ENCODE results near the gene SLC46A1. TPM values are rescaled to one million over a fixed set of nuclear protein-coding genes. Genes with fewer than 3 reads are reported as not detected.

Gene SLC46A1
- total and polyA plus RNA-seq, 2 of the 13 experiments (the other 11 are each of a cell fraction or from before 2014, with no cell fraction given) = 19.6 to 22.6 TPM

DNA sequence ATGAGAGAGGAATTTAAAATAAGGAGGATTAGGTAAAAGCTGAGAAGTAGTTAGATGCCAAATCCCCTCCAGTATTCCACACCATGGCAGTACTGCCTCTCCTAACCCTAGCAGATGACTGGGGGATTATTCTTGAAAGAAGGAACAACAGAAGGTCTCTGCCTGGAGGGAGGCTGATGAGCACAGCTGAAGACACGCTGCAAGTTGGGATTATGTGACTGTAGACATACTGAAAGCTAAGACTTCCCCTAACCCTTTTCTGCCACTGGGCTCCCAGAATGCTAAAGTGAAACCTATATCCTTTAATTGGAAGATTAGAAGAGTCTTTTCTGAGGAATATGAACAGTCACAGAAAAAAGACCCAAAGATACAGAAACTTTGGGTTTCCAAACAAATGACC lies 27.7 kb upstream of the SLC46A1 start:
- no peaks in the 10 kb centered on the region for H3K4me1 ChIP-seq (ENCODE audit: insufficient read depth, low read length)
- no peaks in the 10 kb centered on the region for H3K79me2 ChIP-seq (ENCODE audit: insufficient read depth, low read length)
- ATAC-seq (no peak), DNase-seq (ENCODE audit: low spot score) (no peak), FAIRE-seq (no peak)
- BruUV-seq (replicated peaks) = no TSS peak
- H2AFZ ChIP-seq (ENCODE audit: low read length) = no peak overlapping the region
- TF ChIP-seq KDM1A (CRISPR knock-in tag; IDR thresholded peaks at IDR 0.05) = no peak
- no peak for TF ChIP-seq ZNF136 (CRISPR knock-in tag; IDR thresholded peaks at IDR 0.05; ENCODE audit: low read depth)
- TF ChIP-seq, protein P1, sequence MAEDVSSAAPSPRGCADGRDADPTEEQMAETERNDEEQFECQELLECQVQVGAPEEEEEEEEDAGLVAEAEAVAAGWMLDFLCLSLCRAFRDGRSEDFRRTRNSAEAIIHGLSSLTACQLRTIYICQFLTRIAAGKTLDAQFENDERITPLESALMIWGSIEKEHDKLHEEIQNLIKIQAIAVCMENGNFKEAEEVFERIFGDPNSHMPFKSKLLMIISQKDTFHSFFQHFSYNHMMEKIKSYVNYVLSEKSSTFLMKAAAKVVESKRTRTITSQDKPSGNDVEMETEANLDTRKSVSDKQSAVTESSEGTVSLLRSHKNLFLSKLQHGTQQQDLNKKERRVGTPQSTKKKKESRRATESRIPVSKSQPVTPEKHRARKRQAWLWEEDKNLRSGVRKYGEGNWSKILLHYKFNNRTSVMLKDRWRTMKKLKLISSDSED (CRISPR knock-in tag; IDR thresholded peaks at IDR 0.05) = no peak
- no peak for TF ChIP-seq HDAC2 (CRISPR knock-in tag; IDR thresholded peaks at IDR 0.05)
- no peak for TF ChIP-seq ZNF296 (CRISPR knock-in tag; conservative IDR thresholded peaks at IDR 0.05)
- no peak for TF ChIP-seq ZFAT (CRISPR knock-in tag; conservative IDR thresholded peaks at IDR 0.05)
- TF ChIP-seq MED8 (CRISPR knock-in tag; IDR thresholded peaks at IDR 0.05; ENCODE audit: insufficient replicate concordance) = no peak
- no peak for TF ChIP-seq SP1 (IDR thresholded peaks at IDR 0.05)
- TF ChIP-seq SP1 (CRISPR knock-in tag; IDR thresholded peaks at IDR 0.05) = no peak
- TF ChIP-seq CBX1 (IDR thresholded peaks at IDR 0.05; ENCODE audit: low read depth) = no peak
- no peak for TF ChIP-seq TRAFD1 (CRISPR knock-in tag; IDR thresholded peaks at IDR 0.05; ENCODE audit: borderline replicate concordance)
- no peak for TF ChIP-seq LRRFIP1 (CRISPR knock-in tag; conservative IDR thresholded peaks at IDR 0.05)
- TF ChIP-seq PHB2 (IDR thresholded peaks at IDR 0.05; ENCODE audit: partially characterized antibody) = no peak
- WGBS (ENCODE audit: low lambda C conversion rate) = 100% methylated on average over 1 of the region's 1 CpG
- CTCF ChIA-PET (ENCODE audit: low intra/inter-chr PET ratio, low total read pairs) = no interaction called here
- H3K9ac ChIP-seq (ENCODE audit: insufficient read depth, low read depth, low read length) = no peak overlapping the region
- no peak overlapping the region for H3K27ac ChIP-seq (ENCODE audit: extremely low read length, insufficient read depth, low read length)
- POLR2A ChIA-PET = no interaction called here
- H3K36me3 ChIP-seq (replicated peaks in 1 of 2; ENCODE audit: control insufficient read depth in 1 of 2, insufficient read depth in 2 of 2, low read length in 2 of 2) = no peaks in the 10 kb centered on the region
- no peaks in the 10 kb centered on the region for H4K20me1 ChIP-seq (ENCODE audit: insufficient read depth, low read length)
- intact Hi-C loops (cut with micrococcal nuclease; ENCODE audit: unreplicated experiment) (no loop called here), in situ Hi-C loops (cut with HindIII; ENCODE audit: extremely low pct_ligation_motif_present, low pct_unique_long_range_greater_than_20kb) (no loop called here)
- no peaks in the 10 kb centered on the region for H3K9me3 ChIP-seq (ENCODE audit: low read length)
- no peak overlapping the region for H3K4me2 ChIP-seq (ENCODE audit: low read depth, low read length)
- H3K4me3 ChIP-seq (replicated peaks in 1 of 3; ENCODE audit: insufficient read depth in 1 of 3, low read depth in 2 of 3, low read length in 3 of 3) = no peak overlapping the region
- H3K27me3 ChIP-seq (ENCODE audit: control insufficient read depth in 1 of 2, insufficient read depth in 2 of 2, low read length in 2 of 2) = no peaks in the 10 kb centered on the region
